GM19351 (cell line): ENCODE measurements around the gene NCOA7.
"Not testable (repeated sequence)": the region's sequence is repeated elsewhere in the genome, so short reads cannot be mapped to it uniquely, and the experiment has no call there.

Experiments used
- ATAC-seq: cut with Tn5 transposase; IDR thresholded peaks from one replicate; pipeline ENCODE4 v1.9.1; 2021; ENCODE audit warnings: mild to moderate bottlenecking, moderate library complexity; ENCODE audit not compliant: unreplicated experiment

The NCOA7 gene

DNA sequence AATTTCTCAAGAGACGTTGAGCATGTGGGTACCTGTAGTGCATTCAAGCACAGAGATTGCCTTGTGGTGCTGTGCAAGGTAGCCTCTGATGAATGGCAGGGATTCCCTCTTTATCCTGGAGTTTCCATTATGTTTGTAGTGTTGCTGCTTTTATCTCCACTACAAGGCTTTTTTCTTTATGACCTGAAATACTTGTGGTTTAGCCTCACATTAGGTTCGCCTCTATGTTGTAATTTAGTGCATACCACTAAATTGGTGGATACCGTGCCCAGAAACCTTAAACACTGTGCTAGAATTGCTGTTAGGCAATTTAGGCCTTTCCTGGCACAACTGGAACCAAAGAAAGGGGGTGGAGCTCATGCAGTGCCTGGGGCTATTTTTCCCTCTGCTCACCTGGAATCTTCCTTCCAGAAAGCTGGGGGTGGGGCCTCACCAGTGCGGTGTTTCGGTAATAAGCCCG is 76.8 kb downstream of the NCOA7 start:
- no peak for ATAC-seq

DNA sequence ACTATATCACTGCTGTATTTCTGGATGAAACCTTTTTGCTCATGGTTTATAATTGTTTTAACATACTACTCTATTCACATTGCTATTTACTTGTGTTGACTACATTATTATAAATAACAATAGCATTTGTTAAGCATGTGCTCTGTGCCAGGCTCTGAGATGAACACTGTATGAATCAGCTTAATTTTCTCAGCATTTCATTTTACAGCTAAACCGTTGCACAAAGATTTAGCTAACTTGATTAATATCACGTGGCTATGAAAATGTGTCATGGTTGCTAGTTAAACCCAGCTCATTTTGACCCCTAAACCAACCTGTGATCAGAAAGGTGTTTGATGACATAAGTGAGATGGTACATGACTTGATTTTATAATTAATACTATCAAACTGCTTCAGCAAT is 77.5 kb downstream of the NCOA7 start:
- no peak for ATAC-seq

- ATAC-seq: no peak
These were observed 78.1 kb downstream of the NCOA7 start for GRCh38 chr6:125868678-125869395.

- ATAC-seq: no peak
These were observed 78.7 kb downstream of the NCOA7 start for GRCh38 chr6:125869427-125869826.

DNA sequence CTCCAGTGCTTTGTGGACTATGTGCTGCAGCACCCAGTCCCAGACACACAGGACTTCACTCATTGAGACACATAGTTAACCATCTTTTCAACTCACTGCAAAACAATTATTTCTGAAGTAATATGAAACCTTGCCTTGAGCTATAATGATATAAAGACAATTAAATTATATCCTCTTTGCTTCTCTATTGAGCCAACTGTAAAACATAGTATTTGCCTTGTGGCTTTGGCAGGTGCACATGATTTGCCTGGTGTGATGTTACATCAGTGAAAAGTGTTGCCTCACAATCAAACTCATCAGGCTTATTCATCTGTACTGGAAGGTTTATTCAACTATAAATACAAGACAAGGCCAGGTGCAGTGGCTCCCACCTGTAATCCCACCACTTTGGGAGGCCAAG is 80.6 kb downstream of the NCOA7 start:
- ATAC-seq: no peak

DNA sequence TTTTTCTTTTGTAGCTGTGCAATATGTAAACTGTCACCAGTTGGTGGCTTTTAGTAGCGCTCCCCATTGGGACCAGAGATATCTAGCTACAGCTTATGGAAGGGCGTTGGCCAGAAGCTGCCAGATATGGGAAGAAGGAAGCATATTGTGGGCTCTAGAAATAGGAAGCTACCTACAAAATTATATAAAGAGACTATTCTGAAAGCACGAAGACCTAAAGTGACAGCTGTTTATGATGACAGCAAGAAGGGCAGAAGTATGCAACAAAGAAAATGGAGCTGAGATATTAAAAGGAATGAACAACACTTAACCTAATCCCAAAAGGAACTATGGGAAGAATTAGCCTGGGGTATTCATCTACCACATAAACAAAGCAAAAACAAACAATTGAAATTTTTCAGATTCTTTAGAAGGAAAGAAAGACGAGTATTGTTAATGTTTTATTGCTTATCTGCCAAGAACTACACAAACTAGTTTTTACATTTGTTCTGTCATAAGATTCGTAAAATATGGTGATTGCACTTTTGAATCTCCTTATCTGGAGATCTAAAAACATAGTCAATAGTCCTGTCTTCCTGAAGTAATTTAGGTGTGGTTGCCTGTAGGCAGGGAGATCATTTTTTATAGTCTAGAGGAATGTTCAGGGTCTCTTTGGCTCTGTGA is 81.6 kb downstream of the NCOA7 start:
- no peak for ATAC-seq

GRCh38 chr6:125882243-125882642 is 91.5 kb downstream of the NCOA7 start:
- no peak for ATAC-seq

GRCh38 chr6:125884634-125885371 is 94.0 kb downstream of the NCOA7 start:
- no peak for ATAC-seq

DNA sequence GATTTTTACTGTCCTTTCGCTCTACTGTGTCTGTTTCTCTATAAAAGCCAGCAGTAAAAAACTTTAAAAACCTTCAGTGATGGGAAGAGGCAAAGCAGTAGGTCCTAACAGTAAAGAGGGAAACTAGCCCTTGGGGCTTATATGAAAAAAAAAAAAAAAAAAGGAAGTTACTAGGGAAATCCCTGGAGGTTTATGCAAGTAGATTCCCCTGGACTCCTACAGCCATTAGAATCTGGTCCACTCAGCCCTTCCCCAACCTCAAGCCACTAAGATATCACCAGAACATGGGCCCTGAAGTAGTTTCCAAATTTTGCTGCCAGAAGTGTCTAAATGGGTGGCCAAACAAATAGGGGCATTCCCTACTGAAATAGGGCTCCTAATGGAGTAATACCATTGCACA is 95.3 kb downstream of the NCOA7 start:
- ATAC-seq: no peak

GRCh38 chr6:125886914-125887313 is 96.2 kb downstream of the NCOA7 start:
- ATAC-seq: no peak

DNA sequence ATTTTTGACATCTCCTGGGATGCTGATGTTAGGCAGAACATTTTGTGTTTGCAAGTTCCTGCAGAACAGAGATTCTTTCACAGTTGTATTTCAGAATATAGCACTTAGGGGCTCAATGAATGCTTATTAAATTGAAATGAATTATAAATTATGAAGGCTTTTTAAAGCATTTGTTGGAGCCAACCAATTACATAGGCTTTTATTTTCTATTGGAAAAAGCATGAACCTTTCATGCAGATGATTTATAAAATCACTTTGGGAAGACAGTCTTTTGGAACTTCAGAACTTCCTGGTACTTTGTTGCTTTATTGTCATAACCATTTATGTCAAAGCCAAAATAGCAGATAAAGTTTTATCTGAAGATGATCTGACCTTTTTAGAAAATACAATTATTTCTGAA is 96.6 kb downstream of the NCOA7 start:
- ATAC-seq: no peak

GRCh38 chr6:125888989-125889656 is 98.4 kb downstream of the NCOA7 start:
- ATAC-seq: no peak

- no peak for ATAC-seq
These were observed 109.0 kb downstream of the NCOA7 start for GRCh38 chr6:125899726-125900182.

- ATAC-seq: peak; percentile 84
These were observed 114.1 kb downstream of the NCOA7 start for GRCh38 chr6:125904871-125905270.

GRCh38 chr6:125906158-125906998 is 115.6 kb downstream of the NCOA7 start:
- ATAC-seq: no peak

DNA sequence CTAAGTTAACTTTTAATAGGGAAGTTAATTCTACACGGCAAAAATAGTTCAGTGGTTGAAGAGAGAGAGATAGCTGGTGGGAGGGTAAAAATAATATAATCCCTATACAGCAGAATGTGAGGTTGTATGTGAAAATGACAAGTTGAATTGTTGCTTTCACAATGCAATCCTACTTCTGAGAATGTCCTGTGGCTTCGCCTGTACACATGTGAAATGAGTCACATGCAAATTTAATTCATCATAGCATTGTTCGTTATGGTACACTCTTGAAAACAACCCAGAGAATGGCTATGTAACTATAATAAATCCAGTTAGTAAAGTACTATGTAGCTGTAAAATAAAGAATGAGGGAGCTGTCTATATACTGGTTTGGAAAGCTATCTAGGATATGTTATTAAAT is 119.8 kb downstream of the NCOA7 start:
- ATAC-seq: peak; percentile 99

- ATAC-seq: not testable (repeated sequence)
These were observed 120.3 kb downstream of the NCOA7 start for GRCh38 chr6:125911051-125911451.

- ATAC-seq: not testable (repeated sequence)
These were observed 121.7 kb downstream of the NCOA7 start for GRCh38 chr6:125912430-125912829.

GRCh38 chr6:125913145-125913544 is 122.4 kb downstream of the NCOA7 start:
- ATAC-seq: no peak

GRCh38 chr6:125913864-125914351 is 123.1 kb downstream of the NCOA7 start:
- no peak for ATAC-seq
